ENCODE results near the gene SHISAL1.

DNA sequence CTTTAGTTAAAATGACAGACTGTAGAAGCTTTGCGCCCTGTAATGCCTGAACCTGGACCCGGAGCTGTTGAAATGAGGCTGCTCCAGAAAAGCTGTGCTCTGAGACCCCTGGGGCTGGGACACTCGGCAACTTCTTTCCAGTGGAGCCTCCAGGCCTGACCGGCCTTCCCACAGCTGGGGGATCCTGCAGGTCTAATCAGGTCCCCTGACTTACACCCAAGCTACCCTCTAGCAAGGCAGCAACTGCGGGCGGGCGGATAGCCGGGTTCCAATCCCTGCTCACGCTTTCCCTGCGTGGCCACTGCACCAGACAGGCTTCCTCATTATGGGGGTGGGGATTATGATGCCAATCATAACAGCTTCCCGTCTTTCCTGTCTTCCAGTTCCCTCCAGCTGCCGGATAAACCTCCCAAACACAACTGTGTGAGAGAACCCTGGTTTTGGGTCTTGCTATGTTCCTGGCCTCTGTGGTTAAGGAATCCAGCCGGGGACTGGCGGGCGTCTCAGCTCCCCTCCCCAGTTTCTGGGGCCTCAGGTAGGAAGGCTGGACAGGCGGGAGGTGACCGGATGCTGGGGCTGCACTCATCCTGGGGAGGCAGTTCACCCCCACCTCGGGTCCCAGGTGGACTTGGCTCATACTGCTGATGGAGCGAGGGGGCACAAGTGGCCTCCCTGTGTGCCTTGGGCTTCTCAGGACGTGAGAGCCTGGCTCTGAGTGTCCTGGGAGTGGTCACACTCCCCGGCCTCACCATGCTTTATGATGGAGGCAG, 93.5 kb downstream of the SHISAL1 start:
- TF ChIP-seq EP300 (IDR thresholded peaks at IDR 0.05) (no peak), POLR2A (IDR thresholded peaks at IDR 0.05) (no peak)
- TF ChIP-seq, protein P1, sequence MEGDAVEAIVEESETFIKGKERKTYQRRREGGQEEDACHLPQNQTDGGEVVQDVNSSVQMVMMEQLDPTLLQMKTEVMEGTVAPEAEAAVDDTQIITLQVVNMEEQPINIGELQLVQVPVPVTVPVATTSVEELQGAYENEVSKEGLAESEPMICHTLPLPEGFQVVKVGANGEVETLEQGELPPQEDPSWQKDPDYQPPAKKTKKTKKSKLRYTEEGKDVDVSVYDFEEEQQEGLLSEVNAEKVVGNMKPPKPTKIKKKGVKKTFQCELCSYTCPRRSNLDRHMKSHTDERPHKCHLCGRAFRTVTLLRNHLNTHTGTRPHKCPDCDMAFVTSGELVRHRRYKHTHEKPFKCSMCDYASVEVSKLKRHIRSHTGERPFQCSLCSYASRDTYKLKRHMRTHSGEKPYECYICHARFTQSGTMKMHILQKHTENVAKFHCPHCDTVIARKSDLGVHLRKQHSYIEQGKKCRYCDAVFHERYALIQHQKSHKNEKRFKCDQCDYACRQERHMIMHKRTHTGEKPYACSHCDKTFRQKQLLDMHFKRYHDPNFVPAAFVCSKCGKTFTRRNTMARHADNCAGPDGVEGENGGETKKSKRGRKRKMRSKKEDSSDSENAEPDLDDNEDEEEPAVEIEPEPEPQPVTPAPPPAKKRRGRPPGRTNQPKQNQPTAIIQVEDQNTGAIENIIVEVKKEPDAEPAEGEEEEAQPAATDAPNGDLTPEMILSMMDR (IDR thresholded peaks at IDR 0.05): no peak
